Measurements from ENCODE around the gene SNRNP48.

Gene SNRNP48

GRCh38 chr6:7631466-7631865 lies 41.5 kb downstream of the SNRNP48 start:
- TF ChIP-seq POLR2A (IDR thresholded peaks at IDR 0.05; ENCODE audit: low read length) (no peak), GATA1 (IDR thresholded peaks at IDR 0.05; ENCODE audit: low read depth, low read length) (no peak)

GRCh38 chr6:7632501-7633290 lies 42.7 kb downstream of the SNRNP48 start:
- no peak for TF ChIP-seq GATA1 (IDR thresholded peaks at IDR 0.05; ENCODE audit: low read depth, low read length)
- TF ChIP-seq POLR2A (IDR thresholded peaks at IDR 0.05; ENCODE audit: low read length): no peak
- DNase-seq: no peak

More at GRCh38 chr6:7631466-7631865, 41.5 kb downstream of the SNRNP48 start:
- no peak for DNase-seq

DNA sequence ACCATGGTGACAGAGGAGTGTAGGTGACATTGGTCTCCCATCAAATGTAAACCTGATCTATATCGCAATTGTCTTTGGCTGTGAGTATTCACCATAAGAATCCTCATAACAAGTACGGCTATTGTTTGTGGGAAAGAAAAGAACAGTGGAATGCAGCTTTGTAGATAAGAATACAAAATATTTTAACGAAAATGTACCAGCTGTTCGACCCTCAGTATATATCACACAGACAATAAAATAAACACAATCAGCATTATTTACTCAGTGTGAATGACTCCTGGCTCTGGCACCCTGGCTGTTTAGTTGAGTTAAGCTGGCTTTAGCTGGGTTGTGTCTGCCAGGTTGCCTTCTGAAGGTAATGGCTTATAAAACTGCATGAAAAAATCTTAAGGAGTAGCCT lies 43.4 kb downstream of the SNRNP48 start:
- DNase-seq: no peak
- TF ChIP-seq POLR2A (IDR thresholded peaks at IDR 0.05; ENCODE audit: low read length) (no peak), GATA1 (IDR thresholded peaks at IDR 0.05; ENCODE audit: low read depth, low read length) (no peak)

- no peak for DNase-seq
- TF ChIP-seq GATA1 (IDR thresholded peaks at IDR 0.05; ENCODE audit: low read depth, low read length): no peak
- TF ChIP-seq POLR2A (IDR thresholded peaks at IDR 0.05; ENCODE audit: low read length): no peak
These were observed 46.2 kb downstream of the SNRNP48 start for GRCh38 chr6:7636151-7636550.

- no peak for TF ChIP-seq GATA1 (IDR thresholded peaks at IDR 0.05; ENCODE audit: low read depth, low read length)
- no peak for DNase-seq
These were observed 47.5 kb downstream of the SNRNP48 start for GRCh38 chr6:7637533-7637932.

DNA sequence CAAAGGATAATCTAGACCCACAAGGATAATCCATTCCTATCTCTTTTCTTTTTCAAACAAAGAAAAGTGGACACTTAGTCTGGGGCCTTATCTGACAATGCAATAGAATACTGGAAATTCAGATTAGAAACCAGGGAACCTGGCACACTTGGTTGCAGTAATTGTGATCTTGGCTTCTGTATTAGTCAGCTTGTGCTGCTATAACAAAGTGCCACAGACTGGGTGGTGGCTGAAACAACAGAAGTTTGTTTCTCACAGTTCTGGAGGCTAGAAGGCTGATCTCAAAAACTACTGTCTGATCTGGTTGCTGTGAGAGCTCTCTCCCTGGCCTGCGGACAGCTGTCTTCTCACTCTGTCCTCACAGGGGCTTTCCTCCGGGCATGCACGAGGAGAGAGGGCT lies 49.4 kb downstream of the SNRNP48 start:
- TF ChIP-seq POLR2A (IDR thresholded peaks at IDR 0.05; ENCODE audit: low read length): no peak
- no peak for TF ChIP-seq GATA1 (IDR thresholded peaks at IDR 0.05; ENCODE audit: low read depth, low read length)
- DNase-seq: no peak

GRCh38 chr6:7640016-7640415 lies 50.0 kb downstream of the SNRNP48 start:
- no peak for DNase-seq
- TF ChIP-seq POLR2A (IDR thresholded peaks at IDR 0.05; ENCODE audit: low read length) (no peak), GATA1 (IDR thresholded peaks at IDR 0.05; ENCODE audit: low read depth, low read length) (no peak)

- TF ChIP-seq GATA1 (IDR thresholded peaks at IDR 0.05; ENCODE audit: low read depth, low read length) (no peak), POLR2A (IDR thresholded peaks at IDR 0.05; ENCODE audit: low read length) (no peak)
- DNase-seq: no peak
These were observed 50.9 kb downstream of the SNRNP48 start for GRCh38 chr6:7640607-7641577.

GRCh38 chr6:7642791-7643190 lies 52.8 kb downstream of the SNRNP48 start:
- TF ChIP-seq GATA1 (IDR thresholded peaks at IDR 0.05; ENCODE audit: low read depth, low read length) (no peak), POLR2A (IDR thresholded peaks at IDR 0.05; ENCODE audit: low read length) (no peak)
- no peak for DNase-seq

DNA sequence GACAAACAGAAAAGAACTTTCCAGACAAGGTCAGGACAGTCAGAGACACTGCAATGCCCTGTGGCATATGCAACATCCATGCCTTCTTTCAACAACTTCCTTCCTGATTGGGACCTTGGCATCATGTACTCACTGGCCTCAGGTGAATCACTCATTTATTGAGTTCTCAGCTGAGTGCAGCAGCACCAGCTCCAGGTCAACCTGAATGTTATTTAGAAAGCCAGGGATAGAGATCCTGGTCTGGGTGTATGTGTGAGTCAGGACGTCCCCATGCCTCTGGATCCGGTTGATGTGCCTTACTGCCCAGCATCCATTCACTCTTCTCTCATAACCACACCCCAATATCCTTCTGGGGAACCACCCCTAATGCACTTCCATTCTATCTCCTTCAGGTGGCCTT lies 54.4 kb downstream of the SNRNP48 start:
- DNase-seq: no peak
- no peak for TF ChIP-seq POLR2A (IDR thresholded peaks at IDR 0.05; ENCODE audit: low read length)
- TF ChIP-seq GATA1 (IDR thresholded peaks at IDR 0.05; ENCODE audit: low read depth, low read length): no peak

- TF ChIP-seq GATA1 (IDR thresholded peaks at IDR 0.05; ENCODE audit: low read depth, low read length) (no peak), POLR2A (IDR thresholded peaks at IDR 0.05; ENCODE audit: low read length) (no peak)
- DNase-seq: no peak
These were observed 56.4 kb downstream of the SNRNP48 start for GRCh38 chr6:7646394-7646793.

DNA sequence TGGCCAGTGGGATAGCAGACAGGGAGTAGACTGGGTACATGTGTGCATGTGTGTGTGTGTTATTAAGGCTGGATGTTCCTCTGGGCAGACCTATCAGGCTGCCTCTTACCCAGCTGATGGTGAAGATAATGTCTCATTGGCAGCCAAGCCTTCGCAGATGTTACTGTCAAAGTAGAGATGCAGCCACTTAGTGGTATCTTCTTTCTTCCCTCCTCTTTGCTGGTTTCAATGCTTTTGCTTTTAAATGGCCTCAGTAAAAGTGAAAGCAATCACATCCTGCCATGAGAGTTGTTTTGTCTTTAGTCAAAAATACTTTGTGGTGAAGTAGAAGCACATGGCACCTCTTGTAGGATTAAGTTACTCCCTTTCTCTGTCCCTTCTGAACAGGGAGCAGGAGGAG lies 57.5 kb downstream of the SNRNP48 start:
- peak in 1 of 2 experiments; percentile 25 for DNase-seq
- TF ChIP-seq POLR2A (IDR thresholded peaks at IDR 0.05; ENCODE audit: low read length) (no peak), GATA1 (IDR thresholded peaks at IDR 0.05; ENCODE audit: low read depth, low read length) (no peak)

DNA sequence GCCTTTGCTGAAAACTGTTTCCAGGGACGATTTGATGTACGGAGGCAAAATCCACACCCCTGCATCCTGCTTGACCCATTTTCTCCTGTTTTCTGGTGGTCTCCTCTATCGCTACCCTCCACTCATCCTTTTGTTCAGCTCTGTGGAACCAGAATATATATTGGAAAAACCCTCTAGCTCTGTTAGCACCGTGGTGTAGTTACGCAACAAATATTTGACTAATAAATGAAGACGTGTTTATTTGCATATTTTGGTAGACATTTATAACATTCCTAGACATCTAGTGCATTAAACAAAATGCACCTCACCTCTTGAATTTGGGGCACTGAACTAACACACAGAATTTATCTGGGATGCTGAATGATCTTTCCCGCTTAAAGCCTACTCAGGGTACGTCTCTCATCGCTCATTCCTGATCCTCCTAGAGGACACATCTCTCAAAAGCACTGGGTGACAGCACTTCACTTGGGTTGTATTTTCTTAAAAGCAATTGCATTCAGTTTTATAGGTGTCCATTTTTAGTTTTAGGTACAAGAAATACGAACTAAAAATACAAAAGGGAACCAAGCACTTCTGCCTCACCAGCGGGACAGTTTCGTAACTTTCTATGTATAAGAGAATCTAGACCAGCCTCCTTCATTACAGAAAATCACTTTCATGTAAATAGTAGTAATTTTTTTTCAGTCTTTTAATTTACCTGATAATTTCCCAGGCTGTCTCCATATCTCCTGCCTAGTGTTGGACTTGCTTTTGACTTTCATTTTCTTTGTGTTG lies 59.2 kb downstream of the SNRNP48 start:
- TF ChIP-seq POLR2A (IDR thresholded peaks at IDR 0.05; ENCODE audit: low read length) (no peak), GATA1 (IDR thresholded peaks at IDR 0.05; ENCODE audit: low read depth, low read length) (no peak)
- DNase-seq: no peak

GRCh38 chr6:7650878-7651277 lies 60.9 kb downstream of the SNRNP48 start:
- TF ChIP-seq POLR2A (IDR thresholded peaks at IDR 0.05; ENCODE audit: low read length) (no peak), GATA1 (IDR thresholded peaks at IDR 0.05; ENCODE audit: low read depth, low read length) (no peak)

More at GRCh38 chr6:7650878-7651277, 60.9 kb downstream of the SNRNP48 start:
- no peak for DNase-seq
